ENCODE results near the gene HELZ.

Gene HELZ

GRCh38 chr17:67136191-67137025 lies 108.6 kb downstream of the HELZ start:
- peaks cover 44% of the 10 kb centered on the region for H3K36me3 Mint-ChIP-seq (ENCODE audit: low read depth)
- no peaks in the 10 kb centered on the region for H3K27me3 Mint-ChIP-seq (ENCODE audit: low read depth, poor library complexity)
- TF ChIP-seq CTCF (IDR thresholded peaks at IDR 0.05), result no peak
- no peak for DNase-seq
- no peaks in the 10 kb centered on the region for H3K4me1 Mint-ChIP-seq
- no peak overlapping the region for H3K4me3 Mint-ChIP-seq
- H3K9me3 Mint-ChIP-seq, result no peaks in the 10 kb centered on the region
- no peak overlapping the region for H3K27ac Mint-ChIP-seq

GRCh38 chr17:67133161-67133560 lies 111.8 kb downstream of the HELZ start:
- Mint-ChIP-seq H3K9me3 (no peaks in the 10 kb centered on the region), H3K27ac (no peak overlapping the region), H3K36me3 (ENCODE audit: low read depth) (peaks cover 33% of the 10 kb centered on the region), H3K4me3 (no peak overlapping the region), H3K27me3 (ENCODE audit: low read depth, poor library complexity) (no peaks in the 10 kb centered on the region), H3K4me1 (no peaks in the 10 kb centered on the region)
- no peak for DNase-seq
- TF ChIP-seq CTCF (IDR thresholded peaks at IDR 0.05), result no peak

DNA sequence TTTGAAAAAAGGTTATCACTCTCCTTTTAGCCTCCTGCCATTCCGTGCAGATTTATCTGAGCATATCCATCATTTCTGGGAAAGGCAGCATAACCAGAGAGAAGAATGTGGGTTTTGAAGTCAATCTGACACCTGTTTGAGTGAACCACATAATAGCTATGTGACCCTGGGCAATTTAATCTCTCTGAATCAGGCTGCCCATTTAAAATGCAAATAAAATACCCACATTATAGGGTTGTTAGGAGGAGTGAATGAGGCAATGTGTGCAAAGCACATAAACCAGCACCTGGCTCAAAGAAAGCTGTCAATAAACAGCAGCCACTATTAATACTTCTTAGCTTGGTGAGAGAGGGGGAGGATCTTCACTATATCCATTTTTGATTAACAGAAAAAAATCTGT lies 112.6 kb downstream of the HELZ start:
- no peaks in the 10 kb centered on the region for H3K4me1 Mint-ChIP-seq
- H3K27ac Mint-ChIP-seq, result no peak overlapping the region
- H3K4me3 Mint-ChIP-seq, result no peak overlapping the region
- H3K36me3 Mint-ChIP-seq (ENCODE audit: low read depth), result peaks cover 32% of the 10 kb centered on the region
- no peaks in the 10 kb centered on the region for H3K27me3 Mint-ChIP-seq (ENCODE audit: low read depth, poor library complexity)
- no peak for TF ChIP-seq CTCF (IDR thresholded peaks at IDR 0.05)
- no peak for DNase-seq
- no peaks in the 10 kb centered on the region for H3K9me3 Mint-ChIP-seq

GRCh38 chr17:67130768-67131167 lies 114.2 kb downstream of the HELZ start:
- peaks cover 24% of the 10 kb centered on the region for H3K36me3 Mint-ChIP-seq (ENCODE audit: low read depth)
- no peaks in the 10 kb centered on the region for H3K27me3 Mint-ChIP-seq (ENCODE audit: low read depth, poor library complexity)
- H3K4me3 Mint-ChIP-seq, result no peak overlapping the region
- TF ChIP-seq CTCF (IDR thresholded peaks at IDR 0.05), result no peak
- no peaks in the 10 kb centered on the region for H3K9me3 Mint-ChIP-seq
- DNase-seq, result no peak
- peak overlapping the region; percentile 36 for H3K27ac Mint-ChIP-seq
- no peaks in the 10 kb centered on the region for H3K4me1 Mint-ChIP-seq

- H3K27me3 Mint-ChIP-seq (ENCODE audit: low read depth, poor library complexity), result no peaks in the 10 kb centered on the region
- no peak overlapping the region for H3K27ac Mint-ChIP-seq
- peaks cover 8% of the 10 kb centered on the region for H3K4me1 Mint-ChIP-seq
- H3K4me3 Mint-ChIP-seq, result no peak overlapping the region
- DNase-seq, result no peak
- peaks cover 17% of the 10 kb centered on the region for H3K36me3 Mint-ChIP-seq (ENCODE audit: low read depth)
- TF ChIP-seq CTCF (IDR thresholded peaks at IDR 0.05), result no peak
- no peaks in the 10 kb centered on the region for H3K9me3 Mint-ChIP-seq
Measured at GRCh38 chr17:67129283-67129682, 115.7 kb downstream of the HELZ start.

GRCh38 chr17:67128700-67129099 lies 116.3 kb downstream of the HELZ start:
- no peak overlapping the region for H3K4me3 Mint-ChIP-seq
- H3K27me3 Mint-ChIP-seq (ENCODE audit: low read depth, poor library complexity), result no peaks in the 10 kb centered on the region
- peaks cover 18% of the 10 kb centered on the region for H3K36me3 Mint-ChIP-seq (ENCODE audit: low read depth)
- H3K4me1 Mint-ChIP-seq, result peaks cover 8% of the 10 kb centered on the region
- H3K27ac Mint-ChIP-seq, result no peak overlapping the region
- no peak for TF ChIP-seq CTCF (IDR thresholded peaks at IDR 0.05)
- H3K9me3 Mint-ChIP-seq, result no peaks in the 10 kb centered on the region
- DNase-seq, result no peak
